Memory B cell (primary cell): Measurements from ENCODE around the gene SLIT3.
"Not testable (repeated sequence)": the region's sequence is repeated elsewhere in the genome, so short reads cannot be mapped to it uniquely, and the experiment has no call there.

Source experiments
- ATAC-seq: fragments of 150-1000 bp; cut with Tn5 transposase; 2 replicates; pipeline ENCODE4 v1.10.0; 2021; ENCODE audit warnings: low read depth, mild to moderate bottlenecking, moderate library complexity
- DNase-seq, 2 donors: peaks; one replicate each; pipeline ENCODE4 v3.0.0; 2022; ENCODE audit warnings: low spot score in 2 of 2
- H3K27ac Mint-ChIP-seq: one replicate; pipeline ENCODE4 v1.8.0; 2022; ENCODE audit warnings: mild to moderate bottlenecking, moderate library complexity, mixed read lengths
- H3K27me3 Mint-ChIP-seq: one replicate; pipeline ENCODE4 v1.8.0; 2022; ENCODE audit warnings: mixed read lengths
- H3K36me3 Mint-ChIP-seq: one replicate; pipeline ENCODE4 v1.8.0; 2022; ENCODE audit warnings: mild to moderate bottlenecking, mixed read lengths
- H3K4me1 Mint-ChIP-seq: one replicate; pipeline ENCODE4 v1.8.0; 2022; ENCODE audit warnings: mixed read lengths
- H3K4me3 Mint-ChIP-seq: one replicate; pipeline ENCODE4 v1.8.0; 2022; ENCODE audit warnings: mild to moderate bottlenecking, moderate library complexity, mixed read lengths
- H3K9me3 Mint-ChIP-seq: one replicate; pipeline ENCODE4 v1.8.0; 2022; ENCODE audit warnings: mixed read lengths

The SLIT3 gene

DNA sequence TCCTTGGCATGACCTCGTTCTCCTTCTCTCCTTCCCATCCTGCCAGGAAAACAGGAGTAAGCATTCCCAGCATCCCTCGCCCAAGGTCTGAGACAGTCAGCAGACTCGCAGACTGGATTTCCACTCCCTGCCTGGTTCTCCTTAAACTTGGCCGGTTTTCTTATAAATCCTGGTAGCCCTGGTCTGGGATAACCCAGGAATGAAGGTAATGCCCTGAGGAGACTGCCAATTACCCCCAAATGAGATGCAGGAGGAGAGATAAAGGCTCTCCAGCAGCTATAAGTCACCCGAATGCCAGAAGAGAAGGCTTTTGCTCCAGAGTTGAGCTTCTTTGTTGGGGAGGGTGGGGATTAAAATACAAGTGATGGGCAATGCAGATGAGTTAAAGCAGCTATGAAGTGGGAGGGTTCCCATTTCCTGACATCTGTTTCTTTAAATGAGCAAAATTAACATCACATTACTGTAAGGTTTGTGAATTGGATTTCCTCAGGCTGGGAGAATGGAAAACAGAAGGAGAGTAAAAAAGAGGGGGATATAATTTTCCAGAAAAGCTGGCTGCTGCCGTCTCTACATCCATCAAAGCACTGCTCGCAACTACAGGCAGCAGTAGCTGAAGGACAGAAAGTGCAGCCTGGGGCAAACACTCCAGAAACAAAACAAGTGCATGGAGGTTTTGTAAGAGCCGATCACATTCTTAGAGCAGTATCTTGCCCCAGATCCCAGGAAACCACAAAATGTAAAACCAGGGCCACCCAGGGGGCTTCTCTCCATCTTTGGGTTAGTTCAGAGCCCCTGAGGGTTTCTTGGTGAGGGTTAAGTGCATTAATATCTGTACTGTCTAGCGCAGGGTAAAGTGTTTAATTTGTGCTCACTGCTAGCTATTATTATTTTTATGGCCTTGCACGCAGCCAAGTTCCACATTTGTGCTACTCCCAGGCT, 544.2 kb downstream of the SLIT3 start:
- ATAC-seq (no peak), DNase-seq (no peak)
- H3K4me3 Mint-ChIP-seq: no peak overlapping the region
- H3K9me3 Mint-ChIP-seq: no peaks in the 10 kb centered on the region
- H3K27me3 Mint-ChIP-seq: peaks cover 2% of the 10 kb centered on the region
- H3K27ac Mint-ChIP-seq: no peak overlapping the region
- no peaks in the 10 kb centered on the region for H3K36me3 Mint-ChIP-seq
- no peaks in the 10 kb centered on the region for H3K4me1 Mint-ChIP-seq

DNA sequence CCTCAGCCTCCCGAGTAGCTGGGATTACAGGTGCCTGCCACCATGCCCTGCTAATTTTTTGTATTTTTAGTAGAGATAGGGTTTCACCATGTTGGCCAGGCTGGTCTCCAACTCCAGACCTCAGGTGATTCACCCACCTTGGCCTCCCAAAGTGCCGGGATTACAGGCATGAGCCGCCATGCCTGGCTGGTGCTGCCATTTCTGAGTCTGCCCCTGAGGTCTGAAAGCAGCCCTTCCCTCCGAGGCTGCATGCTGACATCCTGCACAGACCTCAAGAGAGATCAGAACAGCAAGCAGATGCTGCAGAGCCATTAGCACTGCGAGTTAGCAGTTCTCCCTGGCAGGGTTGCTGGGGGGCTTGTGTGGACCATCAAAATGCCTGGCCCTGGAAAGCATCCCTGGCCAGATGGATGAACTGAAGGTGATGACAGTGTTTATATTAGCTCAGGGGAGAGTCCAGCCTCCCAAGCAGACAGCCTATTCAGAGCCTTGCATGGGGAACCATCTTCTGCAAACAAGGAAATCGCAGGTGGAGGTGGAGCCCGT, 545.3 kb downstream of the SLIT3 start:
- Mint-ChIP-seq H3K36me3 (no peaks in the 10 kb centered on the region), H3K27me3 (peaks cover 2% of the 10 kb centered on the region), H3K9me3 (peaks cover 1% of the 10 kb centered on the region), H3K27ac (no peak overlapping the region), H3K4me3 (no peak overlapping the region), H3K4me1 (no peaks in the 10 kb centered on the region)
- DNase-seq: no peak
- ATAC-seq: no peak

DNA sequence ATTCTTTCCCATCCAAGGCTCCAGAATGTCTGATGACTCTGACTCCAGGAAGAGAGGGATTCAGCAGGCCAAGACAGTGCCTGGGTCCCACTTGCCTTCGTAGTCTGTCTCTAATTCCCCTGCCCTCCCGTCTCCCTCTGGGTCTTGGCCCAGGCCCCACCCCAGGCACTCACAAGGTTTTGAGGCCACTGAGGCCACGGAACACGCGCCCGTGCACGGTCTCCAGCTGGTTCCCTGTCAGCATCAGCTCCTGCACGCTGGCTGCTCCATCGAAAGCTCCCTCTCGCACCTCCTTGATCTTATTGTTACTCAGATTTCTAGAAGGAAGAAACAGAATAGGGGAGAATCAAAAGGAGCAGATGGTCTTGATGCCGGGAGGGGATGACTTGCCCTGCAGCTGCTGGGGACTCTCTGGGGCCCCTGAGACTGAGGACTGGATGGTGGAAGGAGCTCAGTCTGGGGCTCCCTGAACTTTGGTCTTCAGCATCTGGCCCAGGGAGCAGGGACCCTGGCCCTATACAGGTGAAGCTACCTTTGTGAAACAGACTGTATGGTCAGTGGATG, 547.2 kb downstream of the SLIT3 start:
- no peaks in the 10 kb centered on the region for H3K4me1 Mint-ChIP-seq
- H3K27ac Mint-ChIP-seq: no peak overlapping the region

DNA sequence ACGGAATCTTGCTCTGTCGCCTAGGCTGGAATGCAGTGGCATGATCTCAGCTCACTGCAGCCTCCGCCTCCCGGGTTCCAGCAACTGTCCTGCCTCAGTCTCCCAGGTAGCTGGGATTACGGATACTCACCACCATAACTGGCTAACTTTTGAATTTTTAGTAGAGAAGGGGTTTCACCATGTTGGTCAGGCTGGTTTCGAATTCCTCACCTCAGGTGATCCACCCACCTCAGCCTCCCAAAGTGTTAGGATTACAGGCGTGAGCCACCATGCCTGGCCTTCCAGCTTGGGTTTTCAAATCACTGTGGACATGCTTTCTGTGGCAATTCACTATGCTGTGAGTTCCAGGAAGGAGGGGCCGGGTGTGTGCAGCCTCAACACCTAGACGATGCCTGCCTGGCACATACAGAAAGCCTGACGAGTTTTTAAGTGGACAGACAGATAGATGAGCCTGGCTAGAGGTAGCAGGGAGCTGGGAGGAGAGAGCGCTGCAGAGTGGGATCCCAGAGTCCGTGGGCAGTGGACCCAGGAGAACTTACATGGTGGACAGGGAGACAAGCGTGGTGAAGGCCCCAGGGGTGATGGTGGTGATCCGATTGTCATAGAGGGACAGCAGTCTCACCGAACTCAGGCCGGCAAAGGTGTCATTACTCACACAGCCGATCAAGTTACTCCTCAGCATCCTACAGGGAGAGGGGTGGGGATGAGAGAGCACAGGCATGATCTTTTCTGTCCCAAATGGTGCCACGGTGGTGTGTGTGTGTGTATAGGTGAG, 548.3 kb downstream of the SLIT3 start:
- no peak overlapping the region for H3K4me3 Mint-ChIP-seq
- ATAC-seq: no peak
- H3K9me3 Mint-ChIP-seq: peaks cover 1% of the 10 kb centered on the region
- no peaks in the 10 kb centered on the region for H3K36me3 Mint-ChIP-seq
- no peaks in the 10 kb centered on the region for H3K4me1 Mint-ChIP-seq
- DNase-seq: no peak
- H3K27ac Mint-ChIP-seq: no peak overlapping the region
- peaks cover 4% of the 10 kb centered on the region for H3K27me3 Mint-ChIP-seq

More for the DNA sequence above, 547.2 kb downstream of the SLIT3 start:
- H3K9me3 Mint-ChIP-seq: peaks cover 1% of the 10 kb centered on the region
- no peaks in the 10 kb centered on the region for H3K36me3 Mint-ChIP-seq
- no peak overlapping the region for H3K4me3 Mint-ChIP-seq
- H3K27me3 Mint-ChIP-seq: peaks cover 4% of the 10 kb centered on the region
- ATAC-seq (no peak), DNase-seq (no peak)

DNA sequence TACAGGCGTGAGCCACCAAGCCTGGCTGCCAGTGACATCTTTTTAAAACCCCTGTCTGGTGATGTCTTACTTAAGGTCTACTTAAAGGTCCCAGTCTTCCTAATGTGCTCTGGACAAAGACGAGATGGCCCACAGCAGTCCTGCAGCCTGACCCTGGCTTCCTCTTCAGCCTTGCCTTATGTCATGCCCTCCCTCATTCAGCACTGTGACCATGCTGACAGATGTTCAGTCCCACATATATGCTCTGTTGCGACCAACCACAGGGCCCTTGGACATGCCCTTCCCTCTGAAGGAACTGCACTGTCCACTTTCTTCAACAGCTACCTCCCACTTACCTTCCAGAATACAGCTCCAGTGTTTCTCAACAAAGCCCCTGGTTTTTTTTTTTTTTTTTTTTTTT, 548.9 kb downstream of the SLIT3 start:
- H3K27ac Mint-ChIP-seq: no peak overlapping the region
- H3K36me3 Mint-ChIP-seq: no peaks in the 10 kb centered on the region
- no peak for DNase-seq
- ATAC-seq: no peak
- peaks cover 3% of the 10 kb centered on the region for H3K4me1 Mint-ChIP-seq
- H3K4me3 Mint-ChIP-seq: no peak overlapping the region
- peaks cover 1% of the 10 kb centered on the region for H3K9me3 Mint-ChIP-seq
- H3K27me3 Mint-ChIP-seq: peaks cover 4% of the 10 kb centered on the region

DNA sequence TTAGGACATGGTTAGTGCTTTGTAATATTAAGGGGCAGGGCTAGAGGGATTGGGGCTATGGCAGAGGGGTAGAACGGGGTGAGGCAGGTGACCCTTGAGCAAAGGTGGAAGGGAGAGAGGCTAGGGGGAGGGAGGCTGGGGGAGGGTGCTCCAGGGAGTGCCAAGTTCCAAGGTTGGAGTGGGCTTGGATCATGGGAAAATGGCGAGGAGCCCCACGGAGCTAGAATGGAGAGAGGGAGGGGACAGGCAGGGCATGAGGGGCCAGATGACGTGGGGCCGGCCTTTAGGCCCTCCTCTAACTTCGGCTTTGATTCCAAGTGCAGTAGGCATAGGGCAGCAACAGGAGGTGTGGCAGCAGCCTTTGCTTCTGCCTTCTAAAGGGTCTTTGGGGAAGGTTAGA, 550.0 kb downstream of the SLIT3 start:
- H3K9me3 Mint-ChIP-seq: peaks cover 3% of the 10 kb centered on the region
- no peak overlapping the region for H3K4me3 Mint-ChIP-seq
- H3K36me3 Mint-ChIP-seq: peaks cover 1% of the 10 kb centered on the region
- H3K27ac Mint-ChIP-seq: no peak overlapping the region
- ATAC-seq (no peak), DNase-seq (no peak)
- H3K4me1 Mint-ChIP-seq: peaks cover 4% of the 10 kb centered on the region
- peaks cover 5% of the 10 kb centered on the region for H3K27me3 Mint-ChIP-seq

DNA sequence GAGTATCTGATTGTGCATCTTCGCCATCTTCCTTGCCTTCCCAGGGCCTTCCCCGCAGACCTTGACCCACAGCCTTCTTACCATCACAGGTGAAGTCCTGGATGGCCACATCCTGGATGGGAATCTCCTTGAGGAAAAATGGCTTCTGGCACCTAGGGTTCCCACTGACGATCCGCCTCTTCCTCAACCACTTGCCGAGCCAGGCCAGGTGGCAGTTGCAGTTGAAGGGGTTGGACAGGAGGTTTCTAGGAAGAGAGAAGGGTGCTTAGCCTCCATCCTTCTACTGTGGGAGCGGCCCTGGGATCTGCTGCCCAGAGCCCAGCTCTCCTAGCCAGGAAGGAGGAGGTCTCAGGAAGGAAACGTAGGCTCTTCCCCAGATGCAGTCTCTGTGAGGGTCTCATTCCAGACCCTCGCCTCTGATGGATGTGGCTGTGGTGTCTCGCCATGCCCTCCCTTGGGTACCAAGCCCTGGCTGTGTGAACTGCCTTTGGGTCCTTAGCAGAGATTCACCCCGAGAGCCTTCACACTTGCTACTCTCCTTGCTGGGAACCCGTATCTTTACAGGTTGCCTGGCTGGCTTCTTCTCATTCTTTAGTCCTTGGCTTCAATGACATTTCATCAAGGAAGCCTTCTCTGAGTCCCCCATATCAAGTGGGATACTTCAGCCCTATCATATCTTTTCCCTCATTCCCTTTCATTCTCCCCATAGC, 551.4 kb downstream of the SLIT3 start:
- Mint-ChIP-seq H3K27ac (no peak overlapping the region), H3K27me3 (peaks cover 4% of the 10 kb centered on the region), H3K36me3 (peaks cover 2% of the 10 kb centered on the region), H3K4me3 (no peak overlapping the region), H3K4me1 (peaks cover 4% of the 10 kb centered on the region), H3K9me3 (peaks cover 6% of the 10 kb centered on the region)
- ATAC-seq: no peak
- no peak for DNase-seq

DNA sequence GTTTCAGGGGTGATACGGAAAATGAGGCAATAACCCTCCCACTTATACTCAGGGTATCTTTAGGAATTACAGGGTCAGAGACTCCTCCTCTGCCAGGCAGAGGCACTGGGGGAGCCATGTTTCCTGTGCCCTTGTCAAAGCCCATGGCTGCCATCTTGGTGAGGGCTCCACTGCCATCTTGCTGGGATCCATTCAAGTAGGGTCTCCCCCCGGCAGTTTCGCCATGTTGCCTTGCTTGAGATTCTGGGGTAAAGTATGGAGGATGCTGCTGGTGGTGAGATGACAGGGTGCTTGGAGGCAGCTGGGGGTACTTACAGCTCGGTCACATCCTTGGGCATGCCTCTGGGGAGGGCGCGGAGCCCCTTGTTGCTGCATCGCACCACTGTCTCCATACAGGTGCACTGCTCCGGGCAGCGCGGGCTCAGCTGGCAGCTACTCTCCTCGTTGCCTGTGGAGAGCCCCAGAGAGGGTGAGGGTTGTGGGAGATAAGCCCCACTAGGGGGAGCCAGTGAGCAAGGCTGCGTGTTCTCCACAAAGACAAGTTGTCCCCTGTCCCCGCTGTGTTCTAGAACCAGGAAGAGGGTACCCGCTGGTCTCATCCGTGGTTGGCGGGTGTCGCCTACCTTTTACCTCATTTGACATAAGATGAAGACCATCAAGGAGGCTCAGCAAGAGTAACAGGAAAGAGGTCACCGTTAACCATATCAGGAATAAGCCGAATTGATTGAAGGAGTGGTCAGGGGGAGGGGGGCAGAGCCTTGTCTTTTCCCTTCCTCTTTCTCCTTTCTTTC, 552.8 kb downstream of the SLIT3 start:
- DNase-seq: no peak
- peaks cover 9% of the 10 kb centered on the region for H3K9me3 Mint-ChIP-seq

DNA sequence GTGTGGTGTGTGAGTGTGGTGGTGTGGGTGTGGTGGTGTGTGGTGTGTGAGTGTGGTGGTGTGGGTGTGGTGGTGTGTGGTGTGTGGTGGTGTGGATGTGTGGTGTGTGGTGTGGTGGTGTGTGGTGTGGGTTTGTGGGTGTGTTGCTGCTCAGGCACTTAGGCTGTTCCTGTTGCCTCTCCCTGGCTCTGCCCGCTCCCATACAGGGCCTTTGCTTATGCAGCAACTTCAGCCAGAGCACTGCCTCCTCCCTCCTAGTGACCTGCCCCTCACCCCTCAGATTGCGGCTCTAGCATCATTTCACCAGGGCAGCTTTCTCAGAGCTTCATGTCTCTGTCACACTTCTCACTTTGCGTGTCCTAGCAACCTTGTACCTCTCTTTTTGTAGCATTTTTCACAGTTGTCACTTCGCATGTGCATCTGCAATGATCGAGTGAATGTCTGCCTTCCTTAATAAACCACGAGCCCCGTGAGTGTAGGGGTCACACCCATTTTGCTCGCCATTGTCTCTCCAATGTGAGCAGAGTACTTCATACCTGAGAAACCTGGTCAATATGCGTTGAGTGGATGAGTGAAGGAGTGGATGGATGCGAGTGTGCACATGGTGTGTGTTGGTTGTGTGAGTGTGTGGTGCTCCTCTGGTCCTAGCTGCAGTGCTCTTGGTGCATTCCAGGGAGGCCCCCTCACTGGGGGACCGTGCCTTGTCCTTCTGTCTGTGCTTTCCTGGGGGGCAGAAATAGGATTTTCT, 553.9 kb downstream of the SLIT3 start:
- Mint-ChIP-seq H3K36me3 (peaks cover 2% of the 10 kb centered on the region), H3K9me3 (peaks cover 9% of the 10 kb centered on the region), H3K27ac (no peak overlapping the region), H3K27me3 (peaks cover 4% of the 10 kb centered on the region), H3K4me1 (peaks cover 4% of the 10 kb centered on the region), H3K4me3 (no peak overlapping the region)
- DNase-seq (no peak), ATAC-seq (no peak)

More for the DNA sequence above, 552.8 kb downstream of the SLIT3 start:
- no peak for ATAC-seq
- H3K4me3 Mint-ChIP-seq: no peak overlapping the region
- peaks cover 4% of the 10 kb centered on the region for H3K4me1 Mint-ChIP-seq
- peaks cover 4% of the 10 kb centered on the region for H3K27me3 Mint-ChIP-seq
- H3K27ac Mint-ChIP-seq: no peak overlapping the region
- H3K36me3 Mint-ChIP-seq: peaks cover 2% of the 10 kb centered on the region

DNA sequence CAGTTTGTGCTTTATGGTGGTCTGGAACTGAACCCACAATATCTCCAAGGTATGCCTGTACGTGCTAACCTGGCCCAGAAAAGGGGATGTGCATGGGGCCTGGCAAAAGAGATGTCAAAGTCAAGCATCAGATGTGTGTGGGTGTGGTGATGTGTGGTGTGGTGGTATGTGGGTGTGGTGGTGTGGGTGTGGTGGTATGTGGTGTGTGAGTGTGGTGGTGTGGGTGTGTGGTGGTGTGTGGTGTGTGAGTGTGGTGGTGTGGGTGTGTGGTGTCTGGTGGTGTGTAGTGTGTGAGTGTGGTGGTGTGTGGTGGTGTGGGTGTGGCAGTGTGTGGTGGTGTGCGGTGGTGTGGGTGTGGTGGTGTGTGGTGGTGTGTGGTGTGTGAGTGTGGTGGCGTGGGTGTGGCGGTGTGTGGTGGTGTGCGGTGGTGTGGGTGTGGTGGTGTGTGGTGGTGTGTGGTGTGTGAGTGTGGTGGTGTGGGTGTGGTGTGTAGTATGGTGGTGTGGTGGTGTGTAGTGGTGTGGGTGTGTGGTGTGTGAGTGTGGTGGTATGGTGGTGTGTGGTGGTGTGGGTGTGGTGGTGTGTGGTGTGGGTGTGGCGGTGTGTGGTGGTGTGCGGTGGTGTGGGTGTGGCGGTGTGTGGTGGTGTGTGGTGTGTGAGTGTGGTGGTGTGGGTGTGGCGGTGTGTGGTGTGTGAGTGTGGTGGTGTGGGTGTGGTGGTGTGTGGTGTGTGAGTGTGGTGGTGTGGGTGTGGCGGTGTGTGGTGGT, 554.6 kb downstream of the SLIT3 start:
- not testable (repeated sequence) for DNase-seq, H3K4me1 Mint-ChIP-seq, H3K4me3 Mint-ChIP-seq, H3K9me3 Mint-ChIP-seq, H3K36me3 Mint-ChIP-seq, ATAC-seq, H3K27me3 Mint-ChIP-seq, H3K27ac Mint-ChIP-seq

DNA sequence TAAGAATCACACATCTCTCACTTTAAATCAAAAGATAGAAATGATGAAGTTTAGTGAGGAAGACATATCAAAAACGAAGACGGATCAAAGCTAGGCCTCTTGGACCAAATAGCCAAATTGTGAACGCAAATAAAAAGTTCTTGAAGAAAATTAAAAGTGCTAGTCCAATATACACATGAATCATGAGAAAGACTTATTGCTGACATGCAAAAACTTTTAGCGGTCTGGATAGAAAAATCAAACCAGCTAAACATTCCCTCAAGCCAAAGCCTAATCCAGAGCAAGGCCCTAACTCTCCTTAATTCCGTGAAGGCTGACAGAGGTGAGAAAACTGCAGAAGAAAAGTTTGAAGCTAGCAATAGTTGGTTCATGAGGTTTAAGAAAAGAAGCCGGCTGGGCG, 557.3 kb downstream of the SLIT3 start:
- no peak overlapping the region for H3K4me3 Mint-ChIP-seq
- DNase-seq (no peak), ATAC-seq (no peak)

DNA sequence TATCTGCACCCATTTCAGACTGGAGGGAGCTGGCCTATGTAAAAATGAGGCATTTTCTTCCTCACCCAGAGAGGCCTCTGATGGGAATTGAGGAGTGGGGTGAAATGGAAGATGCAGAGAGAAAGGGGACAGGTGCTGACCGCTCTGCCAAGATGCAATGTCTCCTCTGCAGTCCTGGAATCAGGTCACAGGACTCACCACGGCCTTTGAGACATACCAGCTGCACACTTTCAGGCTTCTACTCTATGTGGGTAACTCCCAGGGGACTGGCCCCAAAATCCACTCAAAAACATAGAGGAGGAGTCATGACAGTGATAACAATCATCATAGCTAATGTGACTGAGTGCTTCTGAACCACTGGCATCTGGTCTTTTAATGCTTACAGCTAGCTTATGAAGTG, 558.6 kb downstream of the SLIT3 start:
- not testable (repeated sequence) for H3K4me3 Mint-ChIP-seq, H3K4me1 Mint-ChIP-seq, H3K9me3 Mint-ChIP-seq, ATAC-seq, H3K27me3 Mint-ChIP-seq, DNase-seq, H3K27ac Mint-ChIP-seq, H3K36me3 Mint-ChIP-seq

More for the DNA sequence above, 557.3 kb downstream of the SLIT3 start:
- H3K4me1 Mint-ChIP-seq: peaks cover 4% of the 10 kb centered on the region
- H3K9me3 Mint-ChIP-seq: peaks cover 8% of the 10 kb centered on the region
- peaks cover 2% of the 10 kb centered on the region for H3K27me3 Mint-ChIP-seq
- H3K36me3 Mint-ChIP-seq: peaks cover 2% of the 10 kb centered on the region
- no peak overlapping the region for H3K27ac Mint-ChIP-seq
